Colon (tissue), 2 donors: ENCODE data around the gene SLC25A12.
A peak's percentile ranks its signal among the peaks of the same experiment; 100 is the strongest.

ENCODE experiments used
- FAIRE-seq: peaks from 2 replicates; lab custom pipeline; 2012; peaks lifted over from hg19 to GRCh38; lab: Jason Lieb, UNC
- donor health status: control.
- donor health status: control.

The SLC25A12 gene

GRCh38 chr2:171889333-171889732, 4.7 kb downstream of the SLC25A12 start:
- no peak for FAIRE-seq

GRCh38 chr2:171883275-171883893, 10.7 kb downstream of the SLC25A12 start:
- no peak for FAIRE-seq

GRCh38 chr2:171882089-171882769, 11.8 kb downstream of the SLC25A12 start:
- FAIRE-seq: no peak

- no peak for FAIRE-seq
Measured at GRCh38 chr2:171880774-171881173, 13.3 kb downstream of the SLC25A12 start.

GRCh38 chr2:171879865-171880264, 14.2 kb downstream of the SLC25A12 start:
- FAIRE-seq: no peak

GRCh38 chr2:171878481-171878993, 15.5 kb downstream of the SLC25A12 start:
- FAIRE-seq: no peak

- FAIRE-seq: no peak
Measured at GRCh38 chr2:171874963-171875362, 19.1 kb downstream of the SLC25A12 start.

- no peak for FAIRE-seq
Measured at GRCh38 chr2:171874517-171874916, 19.5 kb downstream of the SLC25A12 start.

GRCh38 chr2:171864357-171864985, 29.6 kb downstream of the SLC25A12 start:
- FAIRE-seq: no peak

GRCh38 chr2:171862501-171862900, 31.5 kb downstream of the SLC25A12 start:
- FAIRE-seq: no peak

- FAIRE-seq: no peak
Measured at GRCh38 chr2:171858397-171858958, 35.6 kb downstream of the SLC25A12 start.

GRCh38 chr2:171855401-171855800, 38.6 kb downstream of the SLC25A12 start:
- no peak for FAIRE-seq

- FAIRE-seq: peak; percentile 36
Measured at GRCh38 chr2:171852366-171852888, 41.6 kb downstream of the SLC25A12 start.

- FAIRE-seq: no peak
Measured at GRCh38 chr2:171847627-171848026, 46.4 kb downstream of the SLC25A12 start.

GRCh38 chr2:171846894-171847293, 47.1 kb downstream of the SLC25A12 start:
- no peak for FAIRE-seq

GRCh38 chr2:171841996-171842395, 52.0 kb downstream of the SLC25A12 start:
- no peak for FAIRE-seq

- FAIRE-seq: no peak
Measured at GRCh38 chr2:171837736-171838135, 56.3 kb downstream of the SLC25A12 start.

GRCh38 chr2:171836146-171836910, 57.7 kb downstream of the SLC25A12 start:
- FAIRE-seq: no peak

- no peak for FAIRE-seq
Measured at GRCh38 chr2:171835386-171835785, 58.7 kb downstream of the SLC25A12 start.

GRCh38 chr2:171834286-171834685, 59.8 kb downstream of the SLC25A12 start:
- no peak for FAIRE-seq

- FAIRE-seq: no peak
Measured at GRCh38 chr2:171832489-171832888, 61.6 kb downstream of the SLC25A12 start.

- FAIRE-seq: no peak
Measured at GRCh38 chr2:171830039-171830438, 64.0 kb downstream of the SLC25A12 start.
